Fibroblast of lung (primary cell): ENCODE measurements around the gene MTFP1.

Source experiments
- CTCF ChIP-seq, 2 donors: IDR thresholded peaks in 1 of 2; conservative IDR thresholded peaks in 1 of 2; 1 replicate in 1 of 2; 2 replicates in 1 of 2; pipeline ENCODE4 v1.5.1; 2011 to 2012; ENCODE audit warnings: low read length in 2 of 2, control low read depth in 1 of 2, inconsistent platforms in 1 of 2, low read depth in 1 of 2, mild to moderate bottlenecking in 1 of 2
- EZH2 ChIP-seq: IDR thresholded peaks from 2 replicates; pipeline ENCODE4 v1.5.1; 2012; ENCODE audit warnings: low read length, control low read depth, mild to moderate bottlenecking; ENCODE audit errors: missing control alignments

GRCh38 chr22:30438559-30438958 is 13.0 kb downstream of the MTFP1 start:
- TF ChIP-seq CTCF (conservative IDR thresholded peaks at IDR 0.05 in 1 of 2, IDR thresholded peaks at IDR 0.05 in 1 of 2; ENCODE audit: low read depth in 1 of 2, low read length in 2 of 2) (no peak), EZH2 (no peak)
